Erythroblast (primary cell): ENCODE measurements around the gene MC1R.

Experiments used
- GATA1 ChIP-seq: IDR thresholded peaks from 2 replicates; pipeline ENCODE4 v1.6.1; 2011; ENCODE audit warnings: low read depth, mild to moderate bottlenecking, control low read depth, low read length, moderate library complexity
- POLR2A ChIP-seq: IDR thresholded peaks from 2 replicates; pipeline ENCODE4 v1.6.1; 2011; ENCODE audit warnings: mild to moderate bottlenecking, low read length

DNA sequence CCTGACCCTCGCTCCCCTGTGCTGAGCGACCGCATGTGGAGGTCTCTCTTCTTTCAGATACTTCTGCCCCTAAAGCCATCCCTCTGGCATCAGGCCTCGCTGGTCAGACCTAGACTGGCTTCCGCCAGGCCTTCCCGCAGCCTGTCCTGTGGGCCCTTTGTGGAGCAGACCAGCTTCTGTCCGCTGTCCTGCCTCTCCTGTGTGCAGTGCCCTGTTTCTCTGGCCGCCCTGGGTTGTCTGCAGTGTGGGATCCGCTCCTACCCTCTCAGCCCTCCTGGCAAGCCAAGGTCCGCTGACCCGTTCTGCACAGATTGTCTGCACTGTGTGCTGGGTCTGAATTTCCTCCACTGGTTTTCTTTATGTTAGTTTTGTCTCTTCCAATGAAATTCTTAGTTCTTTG, 21.5 kb upstream of the MC1R start:
- TF ChIP-seq POLR2A (no peak), GATA1 (no peak)
